ENCODE data around the gene TMEM40.

DNA sequence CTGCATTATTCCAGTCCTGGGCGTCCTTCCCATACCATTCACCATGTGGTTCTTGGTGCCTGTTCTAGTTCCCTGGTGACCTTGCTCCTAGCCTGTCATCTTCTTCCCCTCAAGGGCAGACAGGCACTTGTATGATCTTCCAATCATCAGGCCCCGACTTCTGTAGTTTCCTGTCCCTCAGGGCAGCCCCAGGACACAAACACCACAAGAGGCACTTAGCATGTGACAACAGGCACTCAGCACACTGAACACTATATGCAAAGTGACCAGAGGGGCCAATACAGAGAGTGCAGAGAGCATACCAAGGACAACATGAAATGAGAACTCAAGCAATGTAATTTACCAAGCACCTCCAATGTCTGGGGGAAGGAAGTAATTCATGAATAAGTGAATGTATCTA is 17.9 kb downstream of the TMEM40 start:
- TF ChIP-seq, protein P1, sequence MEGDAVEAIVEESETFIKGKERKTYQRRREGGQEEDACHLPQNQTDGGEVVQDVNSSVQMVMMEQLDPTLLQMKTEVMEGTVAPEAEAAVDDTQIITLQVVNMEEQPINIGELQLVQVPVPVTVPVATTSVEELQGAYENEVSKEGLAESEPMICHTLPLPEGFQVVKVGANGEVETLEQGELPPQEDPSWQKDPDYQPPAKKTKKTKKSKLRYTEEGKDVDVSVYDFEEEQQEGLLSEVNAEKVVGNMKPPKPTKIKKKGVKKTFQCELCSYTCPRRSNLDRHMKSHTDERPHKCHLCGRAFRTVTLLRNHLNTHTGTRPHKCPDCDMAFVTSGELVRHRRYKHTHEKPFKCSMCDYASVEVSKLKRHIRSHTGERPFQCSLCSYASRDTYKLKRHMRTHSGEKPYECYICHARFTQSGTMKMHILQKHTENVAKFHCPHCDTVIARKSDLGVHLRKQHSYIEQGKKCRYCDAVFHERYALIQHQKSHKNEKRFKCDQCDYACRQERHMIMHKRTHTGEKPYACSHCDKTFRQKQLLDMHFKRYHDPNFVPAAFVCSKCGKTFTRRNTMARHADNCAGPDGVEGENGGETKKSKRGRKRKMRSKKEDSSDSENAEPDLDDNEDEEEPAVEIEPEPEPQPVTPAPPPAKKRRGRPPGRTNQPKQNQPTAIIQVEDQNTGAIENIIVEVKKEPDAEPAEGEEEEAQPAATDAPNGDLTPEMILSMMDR (conservative IDR thresholded peaks at IDR 0.05): no peak
- no peak for TF ChIP-seq EZH2 (IDR thresholded peaks at IDR 0.05; ENCODE audit: low read depth)
